HG03139 (cell line): ENCODE data around the gene SBNO2.
A peak's percentile ranks its signal among the peaks of the same experiment; 100 is the strongest.
"Not testable (repeated sequence)": the region's sequence is repeated elsewhere in the genome, so short reads cannot be mapped to it uniquely, and the experiment has no call there.

Experiments used
- ATAC-seq: cut with Tn5 transposase; IDR thresholded peaks from one replicate; pipeline ENCODE4 v1.9.1; 2021; ENCODE audit not compliant: unreplicated experiment

The SBNO2 gene

GRCh38 chr19:1210227-1210538 lies 36.1 kb upstream of the SBNO2 start:
- no peak for ATAC-seq

- not testable (repeated sequence) for ATAC-seq
Measured at GRCh38 chr19:1208830-1209229, 34.8 kb upstream of the SBNO2 start.

DNA sequence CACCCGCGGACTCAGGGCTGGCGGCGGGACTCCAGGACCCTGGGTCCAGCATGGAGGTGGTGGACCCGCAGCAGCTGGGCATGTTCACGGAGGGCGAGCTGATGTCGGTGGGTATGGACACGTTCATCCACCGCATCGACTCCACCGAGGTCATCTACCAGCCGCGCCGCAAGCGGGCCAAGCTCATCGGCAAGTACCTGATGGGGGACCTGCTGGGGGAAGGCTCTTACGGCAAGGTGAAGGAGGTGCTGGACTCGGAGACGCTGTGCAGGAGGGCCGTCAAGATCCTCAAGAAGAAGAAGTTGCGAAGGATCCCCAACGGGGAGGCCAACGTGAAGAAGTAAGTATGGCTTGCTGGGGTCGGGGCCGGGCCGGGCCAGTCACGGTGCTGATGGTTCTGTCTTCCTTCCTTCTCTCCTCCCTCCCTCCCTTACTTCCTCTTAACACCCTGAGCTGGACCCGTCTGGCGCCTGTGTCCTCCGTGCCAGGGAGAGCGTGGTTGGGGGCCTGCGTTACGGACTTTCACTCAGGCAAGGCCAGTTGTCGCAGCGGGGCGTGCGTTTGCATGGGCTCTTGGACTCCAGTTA lies 32.9 kb upstream of the SBNO2 start:
- ATAC-seq = no peak

DNA sequence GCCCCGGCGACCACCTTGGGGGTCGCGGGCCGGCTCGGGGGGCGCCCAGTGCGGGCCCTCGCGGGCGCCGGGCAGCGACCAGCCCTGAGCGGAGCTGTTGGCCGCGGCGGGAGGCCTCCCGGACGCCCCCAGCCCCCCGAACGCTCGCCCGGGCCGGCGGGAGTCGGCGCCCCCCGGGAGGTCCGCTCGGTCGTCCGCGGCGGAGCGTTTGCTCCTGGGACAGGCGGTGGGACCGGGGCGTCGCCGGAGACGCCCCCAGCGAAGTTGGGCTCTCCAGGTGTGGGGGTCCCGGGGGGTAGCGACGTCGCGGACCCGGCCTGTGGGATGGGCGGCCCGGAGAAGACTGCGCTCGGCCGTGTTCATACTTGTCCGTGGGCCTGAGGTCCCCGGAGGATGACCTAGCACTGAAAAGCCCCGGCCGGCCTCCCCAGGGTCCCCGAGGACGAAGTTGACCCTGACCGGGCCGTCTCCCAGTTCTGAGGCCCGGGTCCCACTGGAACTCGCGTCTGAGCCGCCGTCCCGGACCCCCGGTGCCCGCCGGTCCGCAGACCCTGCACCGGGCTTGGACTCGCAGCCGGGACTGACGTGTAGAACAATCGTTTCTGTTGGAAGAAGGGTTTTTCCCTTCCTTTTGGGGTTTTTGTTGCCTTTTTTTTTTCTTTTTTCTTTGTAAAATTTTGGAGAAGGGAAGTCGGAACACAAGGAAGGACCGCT lies 32.2 kb upstream of the SBNO2 start:
- ATAC-seq = no peak

DNA sequence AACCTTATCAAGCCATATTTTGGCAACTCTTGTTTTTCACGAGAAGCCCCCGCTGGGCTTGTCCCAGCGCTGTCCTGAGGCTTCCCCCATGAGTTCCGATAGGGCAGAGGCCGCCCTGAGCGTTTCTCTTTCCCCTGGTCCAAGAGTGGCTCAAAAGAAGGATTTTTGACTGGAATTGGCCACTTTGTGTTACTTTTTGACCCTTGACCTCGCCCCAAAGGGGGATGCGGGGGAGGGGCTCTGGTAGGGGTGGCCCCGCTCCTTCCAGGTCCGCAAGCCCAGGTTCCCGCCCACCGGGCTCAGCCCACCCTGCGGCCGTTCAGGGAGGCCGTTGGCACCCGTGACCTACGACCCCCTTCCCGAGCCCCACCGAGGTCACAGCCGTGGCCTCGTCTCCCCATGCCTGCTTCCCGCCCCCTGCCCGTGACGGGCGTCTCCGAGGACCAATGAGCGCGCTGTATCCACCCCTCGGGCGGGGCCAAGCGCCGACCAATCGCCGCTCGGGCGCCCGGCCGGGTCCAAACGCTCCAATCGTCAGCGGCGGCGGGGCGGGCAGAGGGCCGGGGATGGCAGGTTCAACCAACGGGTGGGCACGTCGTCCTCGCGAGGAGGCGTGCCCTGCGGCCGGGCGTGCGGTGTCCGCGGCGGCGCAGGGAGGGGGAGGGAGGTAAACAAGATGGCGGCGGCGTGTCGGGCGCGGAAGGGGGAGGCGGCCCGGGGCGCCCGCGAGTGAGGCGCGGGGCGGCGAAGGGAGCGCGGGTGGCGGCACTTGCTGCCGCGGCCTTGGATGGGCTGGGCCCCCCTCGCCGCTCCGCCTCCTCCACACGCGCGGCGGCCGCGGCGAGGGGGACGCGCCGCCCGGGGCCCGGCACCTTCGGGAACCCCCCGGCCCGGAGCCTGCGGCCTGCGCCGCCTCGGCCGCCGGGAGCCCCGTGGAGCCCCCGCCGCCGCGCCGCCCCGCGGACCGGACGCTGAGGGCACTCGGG lies 31.3 kb upstream of the SBNO2 start, which contains the start of gene STK11:
Gene STK11 (plus strand): TSS at position 665 of the 986 bp plus-strand sequence. CDS start 1,136 bp downstream, outside the sequence.
- peak; percentile 79 for ATAC-seq

DNA sequence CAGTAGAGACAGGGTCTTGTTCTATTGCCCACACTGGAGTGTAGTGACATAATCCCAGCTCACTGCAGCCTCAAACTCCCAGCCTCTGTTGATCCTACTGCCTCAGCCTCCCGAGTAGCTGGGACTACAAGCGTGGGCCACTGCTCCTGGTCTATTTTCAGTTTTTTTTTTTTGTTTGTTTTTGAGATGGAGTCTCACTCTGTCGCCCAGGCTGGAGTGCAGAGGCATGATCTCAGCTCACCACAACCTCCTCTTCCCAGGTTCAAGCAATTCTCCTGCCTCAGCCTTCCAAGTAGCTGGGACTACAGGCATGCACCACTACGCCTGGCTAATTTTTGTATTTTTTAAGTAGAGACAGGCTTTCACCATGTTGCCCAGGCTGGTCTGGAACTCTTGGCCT lies 26.5 kb upstream of the SBNO2 start:
- not testable (repeated sequence) for ATAC-seq

DNA sequence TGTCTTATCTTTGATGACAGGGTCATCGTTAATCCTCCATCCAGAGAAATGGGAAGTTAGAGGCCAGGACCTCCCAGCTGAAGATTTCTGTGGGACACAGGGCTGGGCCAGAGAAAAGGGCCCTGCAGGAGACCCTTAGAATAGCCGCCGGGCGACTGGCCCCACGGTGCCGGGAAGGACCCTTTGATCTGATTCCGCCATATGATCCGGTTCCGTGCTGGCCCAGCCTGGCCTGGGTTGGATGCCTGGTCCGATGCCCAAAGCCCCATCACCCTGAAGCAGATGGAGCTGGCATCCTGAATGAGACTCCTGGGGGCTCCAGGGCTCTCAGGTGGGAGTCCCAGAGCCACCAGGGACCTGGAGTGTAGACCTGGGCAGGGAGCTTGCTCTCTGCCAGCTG lies 25.5 kb upstream of the SBNO2 start:
- ATAC-seq = no peak

GRCh38 chr19:1189419-1189818 lies 15.4 kb upstream of the SBNO2 start:
- no peak for ATAC-seq

DNA sequence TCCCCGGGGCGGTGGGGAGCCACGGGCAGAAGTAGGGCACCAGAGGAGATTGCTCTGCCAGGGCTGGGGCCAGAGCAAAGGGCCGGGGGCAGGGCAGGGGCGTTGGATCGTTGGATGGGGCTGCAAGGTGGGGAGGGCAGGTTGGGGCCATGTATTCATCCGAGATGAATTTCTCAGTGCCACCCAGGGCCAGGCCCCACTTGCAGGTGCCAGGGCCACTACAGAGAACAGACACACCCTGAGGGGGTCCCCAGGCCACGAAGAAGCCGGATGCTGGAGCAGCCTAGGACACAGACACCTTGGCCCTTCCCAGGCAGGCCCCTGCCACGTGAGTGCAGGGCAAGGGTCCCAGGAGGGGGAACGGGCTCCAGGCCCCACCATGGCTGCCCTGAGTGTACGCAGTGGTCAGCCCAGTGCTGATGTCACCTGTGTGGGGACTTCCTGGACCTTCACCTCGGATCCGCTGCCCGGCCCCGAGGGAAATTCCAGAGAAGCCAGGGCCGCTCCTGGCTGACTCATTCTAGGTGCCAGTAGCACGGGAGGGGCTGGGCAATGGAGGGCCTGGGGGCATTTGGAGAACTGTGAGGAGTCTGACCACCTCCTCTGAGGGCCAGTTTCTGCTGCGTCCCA lies 9.6 kb upstream of the SBNO2 start:
- ATAC-seq = no peak

- no peak for ATAC-seq
Measured at GRCh38 chr19:1182727-1183126, 8.7 kb upstream of the SBNO2 start.

DNA sequence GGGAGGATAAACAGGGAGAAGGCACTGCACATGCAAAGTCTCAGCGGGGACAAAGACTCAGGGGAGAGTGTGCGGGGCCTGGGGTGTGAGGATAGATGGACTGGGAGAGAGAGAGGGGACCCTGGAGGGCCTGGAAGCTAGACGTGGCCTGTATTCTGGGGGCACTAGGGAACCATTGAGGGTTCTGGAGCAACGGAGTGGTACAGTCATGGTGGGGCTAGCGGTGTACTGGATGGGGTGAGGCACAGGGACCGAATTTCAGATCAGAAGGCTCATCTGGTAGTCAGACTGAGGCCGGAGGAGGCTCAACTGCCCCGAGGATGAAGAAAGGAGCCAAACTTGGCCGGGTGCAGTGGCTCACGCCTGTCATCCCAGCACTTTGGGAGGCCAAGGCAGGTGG lies 8.0 kb upstream of the SBNO2 start:
- ATAC-seq = no peak

DNA sequence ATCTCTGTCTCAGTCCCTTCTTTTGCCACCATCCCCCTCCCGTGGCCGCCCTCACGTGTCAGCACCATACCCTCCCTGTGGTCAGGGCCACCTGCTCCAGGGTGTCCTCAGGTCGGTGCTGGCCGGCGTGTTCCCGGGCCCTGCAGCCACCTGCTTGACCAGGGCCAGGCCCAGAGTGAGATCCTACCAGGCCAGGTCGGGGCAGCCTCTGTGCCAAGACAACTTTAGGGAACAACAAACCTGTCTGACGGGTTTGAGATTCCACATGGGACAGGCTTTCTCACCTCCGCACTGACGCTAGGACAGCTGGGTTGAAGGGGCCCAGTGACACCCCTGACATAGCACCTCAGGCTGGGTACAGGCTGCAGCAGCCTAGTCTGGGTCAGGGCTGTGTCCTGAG lies 7.5 kb upstream of the SBNO2 start:
- no peak for ATAC-seq

- ATAC-seq = no peak
Measured at GRCh38 chr19:1177322-1178114, 3.5 kb upstream of the SBNO2 start.

- no peak for ATAC-seq
Measured at GRCh38 chr19:1173159-1173844, 766 bp downstream of the SBNO2 start.

- no peak for ATAC-seq
Measured at GRCh38 chr19:1172353-1173158, 1.5 kb downstream of the SBNO2 start.

DNA sequence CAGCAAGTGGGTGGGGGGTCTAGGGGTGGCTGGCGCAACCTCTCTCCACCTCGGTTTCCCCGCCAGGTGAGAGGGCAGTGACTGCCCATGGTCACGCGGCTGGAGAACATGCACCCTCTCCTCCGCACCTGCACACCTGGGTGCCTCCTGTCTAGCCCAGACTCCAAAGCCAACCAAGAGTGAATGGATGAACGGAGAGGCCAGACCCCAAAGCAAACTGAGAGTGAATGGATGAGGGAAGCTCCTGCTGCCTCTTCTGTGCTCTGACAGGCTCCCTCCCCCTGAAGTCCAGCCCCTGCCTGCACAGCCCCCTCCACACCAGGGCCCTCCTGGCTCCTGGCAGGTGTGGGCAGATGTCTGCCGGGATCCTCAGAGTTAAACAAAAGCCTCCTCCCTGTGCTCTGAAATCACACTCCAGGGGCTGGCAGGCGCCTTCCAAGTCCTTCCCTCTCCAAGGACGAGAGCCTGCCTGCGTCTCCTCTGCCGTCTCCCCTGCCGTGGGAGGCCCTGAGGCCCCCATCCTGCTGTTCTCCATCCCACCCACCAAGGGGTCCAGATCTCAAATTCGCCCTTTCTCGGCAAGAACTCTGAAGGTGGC lies 2.2 kb downstream of the SBNO2 start:
- no peak for ATAC-seq

DNA sequence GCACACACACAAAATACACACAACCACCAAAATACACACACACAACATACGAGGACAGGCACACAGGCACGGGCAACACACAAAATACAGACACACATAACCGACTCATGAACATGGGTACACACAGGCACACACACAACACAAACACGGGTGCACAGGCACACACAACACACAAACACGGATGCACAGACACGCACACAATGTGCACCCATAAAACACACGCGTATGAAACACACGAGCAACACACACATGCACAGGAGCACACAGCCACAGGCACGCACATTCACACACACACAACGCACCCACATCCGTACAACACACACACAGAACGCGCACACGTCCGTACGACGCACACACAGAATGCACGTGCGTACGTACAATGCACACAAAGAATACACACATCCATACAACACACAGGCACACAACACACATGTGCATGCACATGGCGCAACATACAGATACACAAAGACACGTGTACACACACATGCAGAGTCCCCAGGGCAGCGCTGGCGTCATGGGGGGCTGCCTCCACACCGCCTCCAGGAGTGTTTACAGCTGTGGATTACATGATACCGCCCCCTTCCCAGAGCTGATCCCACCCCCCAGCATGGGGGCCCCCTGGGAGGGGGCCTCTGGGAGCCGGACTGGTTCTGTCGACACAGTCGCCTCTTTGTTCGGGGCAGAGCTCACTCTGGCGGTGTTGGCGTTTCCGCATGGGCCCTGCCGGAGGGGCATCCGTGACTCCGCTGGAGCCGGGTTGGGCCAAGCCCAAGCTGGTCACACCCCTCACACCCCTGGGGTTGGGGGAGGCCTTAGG lies 2.9 kb downstream of the SBNO2 start:
- ATAC-seq = no peak
